HG03175 (cell line): ENCODE results near the gene PIK3CG.
"Not testable (repeated sequence)": the region's sequence is repeated elsewhere in the genome, so short reads cannot be mapped to it uniquely, and the experiment has no call there.

Experiments
- ATAC-seq: cut with Tn5 transposase; IDR thresholded peaks from one replicate; pipeline ENCODE4 v1.9.1; 2021; ENCODE audit warnings: mild to moderate bottlenecking, moderate library complexity; ENCODE audit not compliant: unreplicated experiment

The PIK3CG gene

DNA sequence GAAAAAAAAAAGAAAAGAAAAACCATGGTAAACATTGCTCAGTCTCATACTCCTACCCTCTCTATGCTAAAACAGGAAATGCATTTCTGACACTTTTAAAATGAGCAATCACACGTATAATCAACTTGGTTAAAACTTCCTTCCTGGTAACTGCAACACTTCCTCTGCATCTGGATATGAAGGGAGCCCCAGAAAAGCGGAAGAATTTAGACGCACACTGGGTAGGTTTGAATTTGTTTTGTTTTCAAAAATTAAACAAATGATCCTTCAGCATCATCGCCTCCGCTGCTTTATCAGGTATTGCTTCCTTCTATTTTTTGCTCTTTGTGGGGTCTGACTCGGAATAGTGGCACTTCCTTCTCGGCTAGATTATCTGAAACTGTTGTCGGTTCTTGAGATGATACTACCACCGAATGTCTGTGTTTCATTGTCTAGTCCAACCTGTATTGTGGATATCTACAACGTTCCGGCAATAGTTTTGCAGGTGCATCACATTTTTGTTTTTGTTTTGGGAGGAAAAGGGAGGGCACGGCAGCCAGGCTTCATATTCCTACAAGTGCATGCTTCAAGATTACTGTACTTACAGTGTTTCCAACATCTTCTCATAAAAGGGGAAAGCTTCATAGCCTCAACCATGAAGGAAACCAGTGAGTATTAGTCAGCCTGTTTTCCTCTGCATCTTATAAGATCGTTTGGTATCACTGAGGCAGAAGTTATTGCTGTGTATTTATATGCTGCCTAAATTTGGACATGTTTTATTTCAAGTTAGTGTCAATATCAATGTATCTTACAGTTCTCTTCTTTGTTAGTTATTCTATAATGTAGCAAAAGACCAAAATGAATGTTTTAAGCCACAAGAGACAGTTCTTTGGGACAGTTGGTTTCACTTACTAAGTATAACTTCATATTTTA, at the start of gene PIK3CG:
Gene PIK3CG, plus strand, starts transcription at position 153 of the 912 bp plus-strand sequence. CDS start 2,280 bp downstream, outside the sequence.
- ATAC-seq: peak; percentile 82

DNA sequence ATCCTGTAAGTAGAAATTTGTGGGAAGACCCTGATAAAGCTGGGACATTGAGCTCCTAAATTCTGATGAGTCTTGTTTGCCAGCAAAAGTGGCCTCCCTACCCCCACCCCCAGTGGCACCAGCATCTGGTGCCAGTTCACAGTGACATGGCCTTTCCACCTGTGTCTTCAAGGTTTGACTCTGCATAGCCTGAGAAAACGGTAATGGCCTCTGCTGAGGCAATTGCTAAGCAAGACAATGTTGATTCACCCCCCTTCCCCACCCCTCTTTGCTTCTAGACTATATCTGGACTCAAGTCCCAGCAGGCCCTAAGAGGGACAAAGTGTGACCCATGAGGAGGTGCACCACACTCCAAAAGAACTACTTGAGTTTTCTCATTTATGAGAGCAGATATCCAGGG, 48.0 kb upstream of the PIK3CG start:
- no peak for ATAC-seq

DNA sequence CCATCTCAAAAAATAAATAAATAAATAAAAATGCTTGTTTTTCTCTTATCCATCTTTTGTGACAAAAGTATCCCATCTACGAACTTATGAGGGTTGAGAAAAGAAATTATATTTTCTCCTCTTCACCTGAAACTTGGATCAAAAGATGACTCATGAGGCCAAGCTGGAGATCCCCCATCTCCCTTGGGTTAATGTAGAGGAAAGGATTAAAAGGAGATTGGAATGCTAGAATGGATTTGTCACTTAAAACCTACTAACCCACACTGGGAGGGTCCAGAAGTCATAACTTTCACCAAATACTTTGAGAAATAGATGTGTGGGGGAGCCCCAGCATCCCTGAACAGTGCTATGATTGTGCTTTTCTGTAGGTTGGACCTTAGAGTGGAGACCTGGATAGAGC, 46.3 kb upstream of the PIK3CG start:
- no peak for ATAC-seq

DNA sequence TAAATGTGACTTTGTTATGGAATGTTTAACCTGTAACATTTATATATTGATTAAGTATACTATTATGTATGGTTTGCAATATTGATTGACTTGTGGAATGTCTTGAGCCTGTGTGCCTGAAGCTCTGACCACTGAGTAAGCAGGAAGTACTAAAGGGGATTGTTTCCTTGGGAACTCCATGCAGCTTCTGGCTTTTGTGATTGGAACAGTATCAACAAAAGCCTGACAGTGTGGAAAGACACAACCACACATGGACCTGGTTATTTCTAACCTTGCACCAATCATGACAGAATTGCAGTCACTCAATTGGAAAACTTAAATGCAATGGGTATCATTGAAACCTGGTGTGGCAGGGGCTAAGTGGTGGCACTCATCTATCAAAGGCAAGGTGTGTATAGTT, 45.5 kb upstream of the PIK3CG start:
- no peak for ATAC-seq

DNA sequence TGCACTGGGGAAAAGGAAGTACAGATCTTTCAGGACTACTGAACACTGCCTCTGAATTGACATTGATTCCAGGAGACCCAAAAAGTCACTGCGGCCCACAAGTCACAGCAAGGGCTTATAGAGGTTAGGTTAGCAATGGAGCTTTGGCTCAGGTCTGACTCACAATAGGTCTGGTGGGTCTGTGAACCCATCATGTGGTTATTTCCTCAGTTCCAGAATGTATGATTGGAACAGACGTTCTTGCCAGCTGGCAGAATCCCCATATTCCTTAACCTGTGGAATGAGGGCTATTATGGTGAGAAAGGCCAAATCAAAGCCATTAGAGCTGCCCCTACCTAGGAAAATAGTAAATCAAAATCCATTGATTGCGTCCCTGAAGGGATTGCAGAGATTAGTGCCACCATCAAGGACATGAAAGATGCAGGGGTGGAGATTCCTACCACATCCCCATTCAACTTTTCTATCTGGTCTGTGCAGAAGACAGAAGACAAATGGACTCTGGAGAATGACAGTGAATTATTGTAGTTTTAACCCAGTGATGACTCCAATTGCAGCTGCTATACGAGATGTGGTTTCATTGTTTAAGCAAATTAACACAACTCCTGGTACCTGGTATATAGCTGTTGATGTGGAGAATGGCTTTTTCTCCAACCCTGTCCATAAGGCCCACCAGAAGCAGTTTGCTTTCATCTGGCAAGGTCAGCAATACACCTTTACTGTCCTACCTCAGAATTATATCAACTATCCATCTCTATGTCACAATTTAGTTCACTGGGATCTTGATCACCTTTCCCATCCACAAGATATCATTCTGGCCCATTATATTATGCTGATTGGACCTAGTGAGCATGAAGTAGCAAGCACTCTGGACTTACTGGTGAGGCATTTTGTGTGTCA, 44.5 kb upstream of the PIK3CG start:
- no peak for ATAC-seq

DNA sequence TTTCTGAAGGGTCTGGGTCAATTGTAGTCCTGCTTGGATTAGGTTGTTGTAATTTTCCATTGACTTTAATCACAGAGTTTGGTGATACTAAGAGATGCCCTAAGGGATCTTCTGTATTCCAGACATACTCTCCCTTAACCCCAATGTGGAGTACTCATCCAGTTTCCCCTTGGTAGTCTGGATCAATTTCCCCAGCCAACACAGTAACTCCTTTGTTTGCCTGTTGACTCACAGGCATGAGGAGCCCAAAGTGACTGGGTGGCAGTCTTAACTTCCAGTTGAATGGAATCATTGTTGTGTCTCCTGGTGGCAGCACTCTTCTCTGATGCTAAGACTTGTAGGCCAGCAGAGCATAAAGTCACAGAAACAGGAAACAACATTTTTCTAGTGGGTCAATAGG, 41.5 kb upstream of the PIK3CG start:
- ATAC-seq: no peak

DNA sequence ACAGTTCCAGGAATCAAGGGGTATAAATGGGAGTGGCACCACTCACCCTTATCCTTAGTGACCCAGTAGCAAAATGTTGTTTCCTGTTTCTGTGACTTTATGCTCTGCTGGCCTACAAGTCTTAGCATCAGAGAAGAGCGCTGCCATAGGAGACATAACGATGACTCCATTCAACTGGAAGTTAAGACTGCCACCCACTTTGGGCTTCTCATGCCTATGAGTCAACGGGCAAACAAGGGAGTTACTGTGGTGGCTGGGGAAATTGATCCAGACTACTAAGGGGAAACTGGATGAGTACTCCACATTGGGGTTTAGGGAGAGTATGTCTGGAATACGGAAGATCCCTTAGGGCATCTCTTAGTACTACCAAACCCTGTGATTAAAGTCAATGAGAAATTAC, 40.6 kb upstream of the PIK3CG start:
- no peak for ATAC-seq

DNA sequence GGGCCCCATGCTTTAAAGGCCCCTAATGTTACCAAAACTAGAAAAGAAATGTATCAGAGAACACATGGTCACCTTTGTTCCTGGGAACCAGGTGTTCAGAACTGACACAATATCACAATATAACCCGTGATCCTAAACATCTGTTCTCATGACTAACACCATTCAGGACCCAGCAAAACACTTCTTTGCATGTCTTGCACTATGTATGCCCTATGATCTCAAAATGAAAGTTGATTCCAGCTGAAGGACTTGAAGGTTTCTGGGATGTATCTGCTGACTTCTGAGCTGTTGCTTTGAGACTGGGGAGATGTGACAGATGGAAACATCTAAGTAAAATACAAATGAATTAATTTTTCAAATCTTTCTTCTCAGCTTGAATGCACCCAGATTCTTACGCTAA, 37.5 kb upstream of the PIK3CG start:
- no peak for ATAC-seq

DNA sequence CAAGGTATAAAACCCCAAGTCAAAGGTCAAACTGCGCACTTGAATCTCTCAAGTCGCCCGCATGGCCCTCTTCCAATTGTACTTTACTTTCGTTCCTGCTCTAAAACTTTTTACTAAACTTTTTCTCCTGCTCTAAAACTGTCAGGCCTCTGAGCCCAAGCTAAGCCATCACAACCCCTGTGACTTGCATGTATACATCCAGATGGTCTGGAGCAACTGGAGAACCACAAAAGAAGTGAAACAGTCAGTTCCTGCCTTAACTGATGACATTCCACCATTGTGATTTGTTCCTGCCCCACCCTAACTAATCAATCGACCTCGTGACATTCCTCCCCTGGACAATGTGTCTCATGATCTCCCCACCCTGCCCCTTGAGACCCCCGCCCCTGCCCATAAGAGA, 35.6 kb upstream of the PIK3CG start:
- no peak for ATAC-seq

DNA sequence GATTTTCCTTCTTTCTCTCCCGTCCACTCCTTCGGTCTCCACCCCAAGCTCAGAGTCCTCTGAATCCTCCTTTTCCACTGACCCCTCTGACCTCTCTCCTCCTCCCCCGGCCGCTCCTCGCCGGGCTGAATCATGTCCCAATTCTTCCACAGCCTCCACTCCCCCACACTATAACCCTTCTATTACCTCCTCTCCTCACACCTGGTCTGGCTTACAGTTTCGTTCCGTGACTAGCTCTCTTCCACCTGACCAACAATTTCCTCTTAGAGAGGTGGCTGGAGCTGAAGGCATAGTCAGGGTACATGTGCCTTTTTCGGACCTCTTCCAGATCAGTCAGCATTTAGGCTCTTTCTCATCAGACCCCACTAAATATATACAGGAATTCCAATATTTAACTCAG, 34.2 kb upstream of the PIK3CG start:
- not testable (repeated sequence) for ATAC-seq

DNA sequence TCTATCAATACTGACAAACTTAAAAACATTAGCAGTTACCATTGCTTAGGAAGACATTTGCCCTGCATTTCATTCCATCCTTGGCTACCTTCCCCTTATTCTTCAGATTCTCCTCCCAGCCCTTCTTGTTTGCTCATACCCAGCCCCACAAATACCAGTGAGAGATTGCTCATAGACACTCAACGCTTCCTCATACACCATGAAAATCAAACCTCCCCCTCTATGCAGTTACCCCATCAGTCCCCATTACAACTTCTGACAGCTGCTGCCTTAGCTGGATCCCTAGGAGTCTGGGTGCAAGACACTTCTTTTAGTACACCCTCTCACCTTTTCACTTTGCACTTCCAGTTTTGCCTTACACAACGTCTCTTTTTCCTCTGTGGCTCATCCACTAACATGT, 28.3 kb upstream of the PIK3CG start:
- ATAC-seq: no peak

DNA sequence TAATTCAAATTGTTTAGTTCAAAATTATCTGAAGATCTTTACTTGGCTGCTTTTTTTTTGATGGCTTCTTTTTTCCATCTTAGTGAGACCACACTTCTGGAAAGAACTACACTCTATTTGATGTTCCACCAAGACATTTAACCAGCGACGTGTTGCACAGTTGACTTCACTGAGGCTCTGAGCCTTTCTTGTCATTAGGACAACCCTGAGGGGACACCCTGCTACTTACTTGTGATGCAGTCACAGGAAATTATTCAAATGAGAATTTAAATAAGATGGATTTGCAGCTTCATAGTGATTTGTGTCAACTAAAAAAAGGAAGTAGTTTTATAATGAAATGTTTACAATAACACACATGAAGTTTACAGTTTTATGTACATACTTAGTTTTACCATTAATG, 25.6 kb upstream of the PIK3CG start:
- no peak for ATAC-seq

DNA sequence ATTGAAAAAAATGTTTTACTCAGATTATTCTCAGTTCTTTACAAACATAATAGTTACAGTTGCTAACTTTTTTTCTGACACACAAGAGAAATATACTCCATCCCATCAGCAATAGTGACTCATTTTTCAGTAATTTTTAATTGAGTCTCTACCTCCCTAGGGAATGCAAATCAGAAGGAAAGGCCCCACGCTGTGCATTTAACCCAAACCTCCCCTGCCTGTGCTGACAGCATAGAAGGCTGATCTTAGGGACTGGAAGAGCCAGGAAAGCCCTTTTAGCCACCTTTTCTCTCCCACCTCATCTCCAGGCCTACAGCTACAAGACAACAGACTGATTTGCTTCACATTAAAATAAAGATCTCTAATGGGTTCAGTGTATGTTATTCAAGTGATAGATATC, 24.7 kb upstream of the PIK3CG start:
- ATAC-seq: no peak

DNA sequence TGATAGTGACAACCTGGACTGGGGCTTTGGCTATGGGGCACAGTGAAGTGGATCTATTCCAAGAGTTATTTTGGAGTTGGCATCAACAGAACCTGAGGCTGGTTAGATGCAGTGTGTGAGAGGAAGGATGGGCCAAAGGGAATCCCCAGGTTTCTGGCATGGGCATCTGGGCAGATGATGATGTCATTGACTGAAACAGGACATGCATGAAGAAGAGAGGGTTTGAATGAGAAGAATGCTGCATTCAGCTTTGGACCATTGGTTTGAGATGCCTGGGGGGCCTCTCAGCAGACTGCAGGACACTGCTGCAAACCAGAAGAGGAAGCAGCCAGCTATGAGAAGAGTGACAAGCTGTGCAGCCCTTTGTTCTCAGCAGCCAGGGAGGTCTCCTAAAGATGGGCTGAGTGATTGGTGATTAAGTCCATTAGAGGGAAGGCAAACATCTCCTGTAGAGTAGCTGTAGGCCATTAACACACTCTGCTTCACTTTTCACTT, 23.1 kb upstream of the PIK3CG start:
- no peak for ATAC-seq

DNA sequence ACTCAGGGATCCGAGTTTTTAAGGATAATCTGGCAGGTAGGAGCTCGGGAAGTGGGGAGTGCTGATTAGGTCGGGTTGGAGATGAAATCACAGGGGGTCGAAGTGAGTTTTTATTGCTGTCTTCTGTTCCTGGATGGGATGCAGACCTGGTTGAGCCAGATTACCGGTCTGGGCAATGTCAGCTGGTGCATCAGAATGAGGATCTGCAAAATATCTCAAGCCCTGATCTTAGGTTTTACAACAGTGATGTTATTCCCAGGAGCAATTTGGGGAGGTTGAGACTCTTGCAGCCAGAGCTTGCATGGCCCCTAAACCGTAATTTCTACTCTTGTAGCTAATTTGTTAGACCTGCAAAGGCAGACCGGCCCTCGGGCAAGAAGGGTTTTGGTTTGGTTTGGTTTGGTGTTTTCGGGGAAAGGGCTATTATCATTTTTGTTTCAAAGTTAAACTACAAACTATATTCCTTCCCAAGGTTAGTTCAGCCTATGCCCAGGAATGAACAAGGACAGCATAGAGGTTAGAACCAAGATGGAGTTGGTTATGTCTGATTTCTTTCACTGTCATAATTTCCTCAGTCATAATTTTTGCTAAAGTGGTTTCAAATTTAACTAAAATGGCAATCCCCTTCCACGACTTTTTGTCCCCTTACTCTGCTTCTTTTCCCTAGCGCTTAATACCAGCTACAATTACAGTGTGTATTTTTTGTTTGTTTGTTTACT, 20.6 kb upstream of the PIK3CG start:
- no peak for ATAC-seq

DNA sequence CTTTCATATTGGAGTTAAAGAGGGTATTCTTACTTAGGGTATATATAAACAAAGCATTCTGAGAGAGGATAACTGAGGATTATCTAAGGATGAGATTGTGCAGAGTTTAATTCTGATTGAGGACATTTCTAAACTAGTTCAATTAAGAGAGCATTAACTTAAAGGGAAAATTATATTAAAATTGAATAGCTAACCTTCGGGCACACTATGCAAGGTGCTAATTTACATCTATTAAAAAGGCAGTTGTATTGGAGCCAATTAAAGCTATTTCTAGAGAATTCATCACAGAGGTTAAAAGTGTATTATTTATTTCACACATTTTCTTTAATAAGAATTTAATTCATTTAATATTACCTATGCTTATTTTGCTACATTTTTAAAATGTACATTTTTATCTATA, 17.0 kb upstream of the PIK3CG start:
- ATAC-seq: no peak

DNA sequence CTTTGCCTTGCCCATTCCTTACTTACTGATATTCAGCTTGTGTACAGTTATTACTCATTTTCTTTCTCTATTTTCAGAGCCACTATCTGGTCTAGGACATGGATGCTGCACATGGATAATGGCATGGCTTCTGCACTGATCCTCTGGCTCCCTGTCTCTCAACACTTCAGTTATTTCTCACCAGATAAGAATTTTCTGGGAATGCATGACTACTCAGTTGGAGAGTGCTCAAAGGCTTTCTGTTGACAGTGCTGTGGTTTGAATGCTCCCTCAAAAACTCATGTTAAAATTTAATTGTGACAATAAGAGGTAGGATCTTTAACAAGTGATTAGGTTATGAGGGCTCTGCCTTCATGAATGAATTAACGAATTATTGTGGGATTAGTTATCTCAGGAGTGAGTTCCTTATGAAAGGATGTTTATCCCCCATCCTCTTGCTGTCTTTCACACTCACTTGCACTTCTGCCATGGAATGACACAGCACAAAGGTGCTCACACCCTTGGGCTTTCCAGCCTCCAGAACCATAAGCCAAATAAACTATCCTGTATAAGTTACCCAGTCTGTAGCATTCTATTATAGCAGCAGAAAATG, 16.1 kb upstream of the PIK3CG start:
- ATAC-seq: no peak

DNA sequence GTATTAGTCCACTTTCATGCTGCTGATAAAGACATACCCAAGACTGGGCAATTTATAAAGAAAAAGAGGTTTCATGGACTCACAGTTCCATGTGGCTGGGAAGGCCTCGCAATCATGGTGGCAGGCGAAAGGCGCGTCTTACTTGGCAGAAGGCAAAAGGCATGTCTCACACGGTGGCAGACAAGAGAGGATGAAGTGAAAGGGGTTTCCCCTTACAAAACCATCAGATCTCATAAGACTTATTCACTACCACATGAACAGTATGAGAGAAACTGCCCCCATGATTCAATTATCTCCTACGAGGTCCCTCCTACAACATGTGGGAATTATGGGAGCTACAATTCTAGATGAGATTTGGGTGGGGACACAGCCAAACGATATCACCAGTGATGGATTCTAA, 13.4 kb upstream of the PIK3CG start:
- ATAC-seq: not testable (repeated sequence)

DNA sequence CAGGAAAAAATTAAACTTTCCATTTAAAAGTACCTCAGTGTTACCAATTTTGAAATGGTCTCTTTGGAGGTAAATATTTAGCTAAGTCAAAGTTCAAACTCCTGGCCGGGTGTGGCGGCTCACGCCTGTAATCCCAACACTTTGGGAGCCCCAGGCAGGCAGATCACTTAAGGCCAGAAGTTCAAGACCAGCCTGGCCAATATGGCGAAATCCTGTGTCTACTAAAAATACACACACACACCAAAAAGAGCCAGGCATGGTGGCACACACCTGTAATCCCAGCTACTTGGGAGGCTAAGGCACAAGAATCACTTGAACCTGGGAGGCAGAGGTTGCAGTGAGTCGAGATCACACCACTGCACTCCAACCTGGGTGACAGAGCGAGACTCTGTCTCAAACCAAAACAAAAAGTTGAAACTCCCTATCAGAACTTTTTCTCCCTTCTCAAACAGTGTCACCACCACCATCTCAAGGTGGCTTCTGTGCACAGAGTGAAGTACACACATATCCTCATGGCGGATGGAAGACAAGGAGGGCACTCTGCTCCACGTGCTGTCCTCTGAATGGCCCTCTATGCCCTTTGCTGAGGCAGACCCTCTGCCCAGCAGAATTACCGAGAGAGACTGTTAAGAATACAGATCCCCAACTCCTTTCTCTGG, 11.7 kb upstream of the PIK3CG start:
- no peak for ATAC-seq

DNA sequence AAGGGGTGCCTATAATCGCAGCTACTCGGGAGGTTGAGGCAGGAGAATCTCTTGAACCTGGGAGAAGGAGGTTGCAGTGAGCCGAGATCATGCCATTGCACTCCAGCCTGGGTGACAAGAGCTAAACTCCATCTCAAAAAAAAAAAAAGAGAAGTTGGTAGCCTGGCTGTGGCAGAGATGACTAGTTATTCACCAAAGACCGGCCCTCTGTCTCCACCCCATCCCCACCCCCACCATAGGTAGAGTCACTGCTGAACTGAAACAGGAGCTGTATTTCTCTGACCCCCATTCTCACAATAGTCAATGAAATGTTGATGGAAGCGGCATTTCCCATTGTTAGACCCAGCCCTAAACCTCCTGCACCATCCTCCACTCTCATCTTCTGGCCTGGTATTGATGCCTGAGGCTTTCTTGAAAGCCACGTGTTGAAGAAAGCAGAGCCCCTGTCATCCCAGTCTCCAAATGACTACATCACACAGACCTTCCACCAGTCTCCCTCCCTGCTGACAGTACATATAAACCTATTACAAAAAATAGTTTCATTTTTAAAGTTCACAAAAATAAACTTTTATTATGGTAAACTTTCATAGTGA, 9.4 kb upstream of the PIK3CG start:
- ATAC-seq: no peak
